Hindlimb muscle (tissue), 1 donor: ENCODE measurements around the gene SLC39A11. TPM values are rescaled to one million over a fixed set of nuclear protein-coding genes. Genes with fewer than 3 reads are reported as not detected.
"Not testable (repeated sequence)": the region's sequence is repeated elsewhere in the genome, so short reads cannot be mapped to it uniquely, and the experiment has no call there.

ENCODE experiments used
- DNase-seq: peaks from one replicate; pipeline ENCODE4 v3.0.0-alpha.2; 2013
- polyA plus RNA-seq: library from polyadenylated mRNA; unstranded; fragments of 120-200 nt; gene quantifications from one replicate; pipeline ENCODE4 v1.2.1, GENCODE V29; 2013; ENCODE audit not compliant: insufficient read length

Gene SLC39A11
- polyA plus RNA-seq, 1 donor: 9.3 TPM

- DNase-seq: no peak
Observed at GRCh38 chr17:73105431-73105830, 12.9 kb upstream of the SLC39A11 start.

- DNase-seq: no peak
Observed at GRCh38 chr17:73104450-73104849, 12.0 kb upstream of the SLC39A11 start.

GRCh38 chr17:73103641-73104335 lies 11.3 kb upstream of the SLC39A11 start:
- no peak for DNase-seq

GRCh38 chr17:73101031-73101430 lies 8.5 kb upstream of the SLC39A11 start:
- DNase-seq: no peak

GRCh38 chr17:73100363-73100762 lies 7.9 kb upstream of the SLC39A11 start:
- no peak for DNase-seq

- DNase-seq: no peak
Observed at GRCh38 chr17:73099511-73099910, 7.0 kb upstream of the SLC39A11 start.

GRCh38 chr17:73098919-73099318 lies 6.4 kb upstream of the SLC39A11 start:
- DNase-seq: no peak

GRCh38 chr17:73097973-73098765 lies 5.7 kb upstream of the SLC39A11 start:
- not testable (repeated sequence) for DNase-seq

GRCh38 chr17:73096866-73097265 lies 4.4 kb upstream of the SLC39A11 start:
- DNase-seq: no peak

- DNase-seq: no peak
Observed at GRCh38 chr17:73096211-73096610, 3.7 kb upstream of the SLC39A11 start.

GRCh38 chr17:73093286-73093685 lies 798 bp upstream of the SLC39A11 start:
- DNase-seq: no peak

- DNase-seq: no peak
Observed at GRCh38 chr17:73091770-73092522, 542 bp downstream of the SLC39A11 start.

- DNase-seq: no peak
Observed at GRCh38 chr17:73091410-73091769, 1.1 kb downstream of the SLC39A11 start.

GRCh38 chr17:73090396-73091202 lies 1.9 kb downstream of the SLC39A11 start:
- DNase-seq: no peak

- no peak for DNase-seq
Observed at GRCh38 chr17:73089322-73090317, 2.9 kb downstream of the SLC39A11 start.

- DNase-seq: no peak
Observed at GRCh38 chr17:73088561-73088960, 3.9 kb downstream of the SLC39A11 start.

GRCh38 chr17:73083432-73083831 lies 9.1 kb downstream of the SLC39A11 start:
- DNase-seq: no peak

- DNase-seq: no peak
Observed at GRCh38 chr17:73074566-73074965, 17.9 kb downstream of the SLC39A11 start.

GRCh38 chr17:73072219-73072962 lies 20.1 kb downstream of the SLC39A11 start:
- DNase-seq: no peak
